Mesodermal cell (in vitro differentiated cells): ENCODE measurements around the gene ACAD9.
"Not testable (repeated sequence)": the region's sequence is repeated elsewhere in the genome, so short reads cannot be mapped to it uniquely, and the experiment has no call there.

ENCODE experiments used
- H3K27ac ChIP-seq: 2 replicates; pipeline ENCODE4 v1.7.0; 2013; ENCODE audit warnings: mild to moderate bottlenecking, low read depth, low read length, moderate library complexity; ENCODE audit not compliant: severe bottlenecking
- H3K36me3 ChIP-seq: 2 replicates; pipeline ENCODE4 v1.7.1; 2013; ENCODE audit warnings: mild to moderate bottlenecking, low read length, moderate library complexity; ENCODE audit not compliant: control insufficient read depth, insufficient read depth
- H3K4me1 ChIP-seq: one replicate; pipeline ENCODE4 v1.7.1; 2013; ENCODE audit warnings: mild to moderate bottlenecking, low read length; ENCODE audit not compliant: insufficient read depth, control insufficient read depth, poor library complexity, severe bottlenecking
- H3K4me3 ChIP-seq: 2 replicates; pipeline ENCODE4 v1.7.0; 2013; ENCODE audit warnings: low read length, control low read depth, mild to moderate bottlenecking; ENCODE audit not compliant: insufficient read depth, poor library complexity, severe bottlenecking; ENCODE audit errors: extremely low read depth
- H3K9me3 ChIP-seq: 2 replicates; pipeline ENCODE4 v1.7.1; 2013; ENCODE audit warnings: mild to moderate bottlenecking, low read length, moderate library complexity; ENCODE audit not compliant: control insufficient read depth
- WGBS, 2 experiments: methylation state at CpG; one replicate each; pipeline ENCODE4 v1.1.5; 2013; ENCODE audit warnings: missing lambda C conversion rate in 2 of 2; ENCODE audit not compliant: insufficient coverage in 2 of 2; 5-methylcytosine and 5-hydroxymethylcytosine counted together

The ACAD9 gene

DNA sequence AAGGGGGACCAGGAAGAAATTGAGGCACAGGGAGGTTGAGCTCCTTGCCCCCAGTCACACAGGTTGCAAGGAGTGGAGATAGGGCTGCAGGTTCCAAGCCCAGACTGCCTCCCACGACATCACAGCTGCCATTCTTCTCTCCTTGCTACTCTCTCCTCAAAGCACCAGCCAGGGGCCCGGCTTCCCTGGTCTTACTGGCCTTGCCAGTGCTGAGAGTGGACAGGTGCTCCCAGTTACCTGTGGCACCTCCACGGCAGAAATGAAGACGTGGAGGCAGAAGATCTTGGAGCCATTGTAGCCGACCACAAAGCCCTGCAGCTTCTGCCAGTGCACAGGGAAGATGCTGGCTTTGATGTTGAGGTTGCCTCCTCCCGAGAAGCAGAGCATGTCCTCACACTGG lies 17.9 kb upstream of the ACAD9 start:
- WGBS, 2 experiments, result 65 to 70% methylated on average over 5 to 6 of the region's 6 CpGs
- no peak overlapping the region for H3K27ac ChIP-seq
- peaks cover 36% of the 10 kb centered on the region for H3K9me3 ChIP-seq
- no peak overlapping the region for H3K4me3 ChIP-seq
- H3K4me1 ChIP-seq, result no peaks in the 10 kb centered on the region
- H3K36me3 ChIP-seq, result no peaks in the 10 kb centered on the region

DNA sequence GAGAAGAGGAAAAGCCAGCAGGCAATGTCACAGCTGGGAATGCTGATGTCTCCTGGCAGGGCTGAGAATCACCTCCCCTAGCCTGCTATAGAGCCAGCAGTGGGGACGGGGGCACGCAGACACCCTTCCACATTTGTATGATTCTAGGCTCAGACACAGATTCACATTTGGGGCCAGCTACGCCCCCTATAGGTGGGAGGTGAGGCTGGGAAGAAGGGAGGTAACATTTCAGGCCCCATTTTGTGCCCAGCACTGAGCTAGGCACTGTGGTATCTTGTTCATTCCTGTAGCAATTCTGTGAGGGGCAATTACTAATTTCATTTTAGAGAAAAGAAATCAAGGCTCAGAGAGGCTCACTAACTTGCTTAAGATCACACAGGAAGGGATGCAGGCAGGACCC lies 15.9 kb upstream of the ACAD9 start:
- Histone ChIP-seq H3K27ac (no peak overlapping the region), H3K4me1 (no peaks in the 10 kb centered on the region), H3K36me3 (no peaks in the 10 kb centered on the region), H3K4me3 (no peak overlapping the region), H3K9me3 (peaks cover 26% of the 10 kb centered on the region)
- 80 to 100% methylated on average over 1 of the region's 3 CpGs for WGBS, 2 experiments

DNA sequence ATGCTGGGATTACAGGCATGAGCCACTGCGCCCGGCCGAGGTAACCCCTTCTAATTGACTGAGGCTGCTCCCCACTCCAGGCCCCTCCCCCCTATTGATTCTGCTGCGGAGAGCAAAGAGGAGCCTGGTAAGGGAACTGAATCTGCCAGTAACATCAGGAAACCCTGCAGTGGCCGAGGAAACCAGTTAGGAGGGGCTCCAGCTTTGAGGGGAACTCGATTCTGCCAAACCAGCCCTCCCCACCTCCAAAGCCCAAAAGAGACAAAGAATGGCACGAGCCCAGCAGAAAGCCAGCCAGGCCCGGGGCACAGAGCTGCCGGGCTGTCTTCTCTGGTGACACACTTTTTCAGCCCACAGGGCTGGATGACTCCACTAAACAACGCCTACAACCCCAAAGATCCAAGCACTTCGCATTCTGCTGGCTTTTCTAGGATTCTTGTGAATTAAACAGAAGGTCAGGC lies 15.0 kb upstream of the ACAD9 start:
- H3K27ac ChIP-seq, result no peak overlapping the region

DNA sequence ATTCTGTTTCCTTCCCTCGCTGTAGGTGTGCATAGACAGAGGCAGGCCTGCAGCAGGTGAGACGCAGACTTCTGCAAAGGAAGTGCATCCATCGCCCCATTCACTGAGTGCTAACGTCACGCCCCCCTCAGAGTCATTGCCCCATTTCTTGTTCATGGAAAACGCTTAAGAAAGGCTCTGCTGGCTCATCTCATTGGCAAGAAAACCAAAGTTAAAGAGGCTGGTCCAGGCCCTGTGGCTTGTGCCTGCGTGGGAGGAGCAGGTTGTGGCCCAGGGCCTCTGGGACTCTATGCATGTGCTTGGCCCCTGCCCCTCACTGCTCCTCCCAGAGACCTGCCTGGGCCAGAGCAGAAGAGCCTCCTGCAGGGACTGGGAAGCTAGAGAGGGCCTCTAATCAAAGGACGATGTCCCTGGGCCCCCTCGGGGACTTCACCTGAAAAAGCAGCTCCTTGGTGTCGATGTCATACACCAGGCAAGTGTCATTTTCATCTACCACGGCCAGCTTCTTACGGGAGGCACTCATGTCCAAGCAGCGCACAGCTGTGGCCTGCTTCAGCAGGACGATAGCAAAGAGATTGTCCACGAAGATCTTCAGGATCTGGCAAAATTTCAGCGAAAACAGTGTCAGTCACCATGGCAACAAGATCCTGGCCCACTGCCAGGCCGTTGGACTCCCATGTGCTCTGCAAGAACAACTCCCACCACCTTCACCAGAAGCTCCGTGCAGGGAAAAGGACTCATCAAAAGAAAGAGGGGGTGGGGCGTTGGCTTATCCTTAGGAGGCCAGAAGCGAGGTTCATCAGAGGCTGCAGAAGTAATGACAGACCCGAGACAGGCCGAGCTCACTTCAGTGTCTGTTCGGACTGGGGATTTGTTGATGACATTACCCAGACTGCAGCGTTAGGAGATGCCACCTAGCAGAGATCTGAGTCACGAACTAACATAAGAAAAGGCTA lies 14.3 kb upstream of the ACAD9 start:
- 77 to 79% methylated on average over 12 to 14 of the region's 25 CpGs for WGBS, 2 experiments
- H3K4me1 ChIP-seq, H3K4me3 ChIP-seq, H3K27ac ChIP-seq, H3K36me3 ChIP-seq: not testable (repeated sequence)
- H3K9me3 ChIP-seq, result peaks cover 11% of the 10 kb centered on the region

More for the DNA sequence above, 15.0 kb upstream of the ACAD9 start:
- WGBS, 2 experiments, result 74 to 87% methylated on average over 5 to 6 of the region's 11 CpGs
- Histone ChIP-seq H3K4me3 (no peak overlapping the region), H3K4me1 (no peaks in the 10 kb centered on the region), H3K36me3 (no peaks in the 10 kb centered on the region), H3K9me3 (peaks cover 18% of the 10 kb centered on the region)

DNA sequence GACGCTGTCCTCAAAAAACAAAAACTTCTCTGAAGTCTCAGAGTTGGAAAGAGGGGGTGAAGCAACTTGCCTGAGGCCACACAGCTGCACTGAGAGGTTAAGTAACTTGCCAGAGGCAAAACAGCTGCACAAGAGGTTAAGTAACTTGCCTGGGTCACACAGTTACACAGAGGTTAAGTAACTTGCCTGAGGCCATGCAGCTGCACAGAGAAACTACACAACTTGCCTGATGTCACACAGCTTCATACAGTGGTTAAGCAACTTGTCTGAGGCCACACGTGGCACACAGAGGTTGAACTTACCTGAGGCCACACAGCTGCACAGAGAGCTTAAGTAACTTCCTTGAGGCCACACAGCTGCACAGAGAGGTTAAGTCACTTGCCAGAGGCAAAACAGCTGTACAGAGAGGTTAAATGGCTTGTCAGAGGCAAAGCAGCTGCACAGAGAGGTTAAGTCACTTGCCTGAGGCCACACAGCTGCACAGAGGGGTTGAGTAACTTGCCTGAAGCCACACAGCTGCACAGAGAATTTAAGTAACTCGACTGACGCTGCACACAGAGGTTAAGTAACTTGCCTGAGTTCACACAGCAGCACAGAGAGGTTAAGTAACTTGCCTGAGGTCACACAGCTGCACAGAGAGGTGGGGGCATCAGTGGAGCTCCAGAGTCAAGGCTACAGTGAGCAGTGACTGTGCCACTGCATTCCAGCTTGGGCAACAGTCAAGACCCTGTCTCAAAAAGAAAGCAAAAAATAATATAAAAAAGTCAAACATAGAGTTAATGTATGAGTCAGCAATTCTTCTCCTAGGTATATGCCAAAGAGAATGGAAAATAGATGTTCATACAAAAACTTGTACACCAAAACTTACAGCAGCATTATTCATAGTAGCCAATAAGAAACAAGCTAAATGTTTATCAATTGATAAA lies 12.0 kb upstream of the ACAD9 start:
- no peak overlapping the region for H3K4me3 ChIP-seq
- H3K4me1 ChIP-seq, result no peaks in the 10 kb centered on the region
- H3K27ac ChIP-seq, result no peak overlapping the region
- no peaks in the 10 kb centered on the region for H3K36me3 ChIP-seq
- 75 to 81% methylated on average over 4 of the region's 4 CpGs for WGBS, 2 experiments
- H3K9me3 ChIP-seq, result no peaks in the 10 kb centered on the region

DNA sequence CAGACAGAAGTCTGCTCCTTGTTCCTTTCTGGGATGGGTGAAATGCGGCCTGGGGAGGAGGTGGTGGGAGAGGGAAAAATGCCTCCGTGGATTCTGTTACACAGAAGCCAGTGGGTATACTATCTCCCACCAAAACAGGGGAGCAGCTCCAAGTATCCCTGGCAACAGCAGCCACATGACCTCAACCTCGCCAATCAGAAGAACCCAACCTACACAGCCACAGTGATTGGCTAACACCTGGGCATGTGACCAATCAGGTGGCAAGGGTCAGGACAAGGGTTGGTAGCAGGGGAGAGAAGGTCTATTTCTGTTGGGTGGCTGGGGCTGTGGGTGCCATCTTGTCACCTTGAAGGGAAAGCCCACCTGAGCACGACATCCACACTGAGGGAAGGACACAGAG lies 9.1 kb upstream of the ACAD9 start:
- no peak overlapping the region for H3K27ac ChIP-seq
- no peaks in the 10 kb centered on the region for H3K4me1 ChIP-seq
- no peaks in the 10 kb centered on the region for H3K36me3 ChIP-seq
- no peaks in the 10 kb centered on the region for H3K9me3 ChIP-seq
- 88 to 100% methylated on average over 1 to 3 of the region's 4 CpGs for WGBS, 2 experiments
- no peak overlapping the region for H3K4me3 ChIP-seq

DNA sequence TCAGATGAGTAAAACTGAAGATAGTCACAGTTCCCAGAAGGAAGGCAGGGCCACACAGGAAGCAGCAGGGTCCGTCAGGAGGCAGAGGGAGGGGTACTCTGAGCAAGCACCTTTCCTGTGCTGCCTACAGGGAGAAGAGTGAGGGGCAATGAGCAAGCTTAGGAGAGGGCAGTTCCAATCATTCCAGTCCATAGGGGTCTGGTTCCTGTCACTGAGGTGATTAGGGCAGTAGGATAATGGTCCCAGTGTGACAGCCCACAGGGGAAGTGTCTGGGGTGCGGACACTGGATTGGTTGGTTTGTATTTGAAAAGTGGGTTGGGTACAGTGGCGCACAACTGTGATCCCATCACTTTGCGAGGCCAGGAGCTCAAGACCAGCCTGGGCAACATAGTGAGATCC lies 7.1 kb upstream of the ACAD9 start:
- Histone ChIP-seq H3K4me3 (no peak overlapping the region), H3K4me1 (no peaks in the 10 kb centered on the region), H3K36me3 (no peaks in the 10 kb centered on the region), H3K9me3 (no peaks in the 10 kb centered on the region), H3K27ac (no peak overlapping the region)
- 94 to 96% methylated on average over 2 to 3 of the region's 4 CpGs for WGBS, 2 experiments

DNA sequence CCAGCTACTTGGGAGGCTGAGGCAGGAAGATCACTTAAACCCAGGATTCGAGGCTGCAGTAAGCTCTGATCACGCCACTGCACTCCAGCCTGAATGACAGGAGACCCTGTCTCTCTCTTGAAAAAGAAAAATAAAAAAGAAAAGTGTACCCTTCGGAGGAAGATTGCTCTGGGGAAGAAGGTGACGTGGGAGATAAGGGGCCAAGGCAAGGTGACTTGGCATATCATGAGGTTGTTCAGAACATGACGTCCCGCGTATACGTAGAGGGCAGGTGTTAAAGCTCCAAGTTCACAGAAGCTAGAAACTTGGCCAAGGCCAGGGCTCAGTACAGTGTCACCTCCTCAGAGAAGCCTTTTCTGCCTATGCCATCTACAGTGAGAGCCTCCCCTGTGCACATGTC lies 6.7 kb upstream of the ACAD9 start:
- Histone ChIP-seq H3K36me3 (no peaks in the 10 kb centered on the region), H3K27ac (no peak overlapping the region), H3K9me3 (no peaks in the 10 kb centered on the region), H3K4me3 (no peak overlapping the region), H3K4me1 (peaks cover under 1% of the 10 kb centered on the region)
- WGBS, 2 experiments, result 94 to 97% methylated on average over 7 to 8 of the region's 8 CpGs

DNA sequence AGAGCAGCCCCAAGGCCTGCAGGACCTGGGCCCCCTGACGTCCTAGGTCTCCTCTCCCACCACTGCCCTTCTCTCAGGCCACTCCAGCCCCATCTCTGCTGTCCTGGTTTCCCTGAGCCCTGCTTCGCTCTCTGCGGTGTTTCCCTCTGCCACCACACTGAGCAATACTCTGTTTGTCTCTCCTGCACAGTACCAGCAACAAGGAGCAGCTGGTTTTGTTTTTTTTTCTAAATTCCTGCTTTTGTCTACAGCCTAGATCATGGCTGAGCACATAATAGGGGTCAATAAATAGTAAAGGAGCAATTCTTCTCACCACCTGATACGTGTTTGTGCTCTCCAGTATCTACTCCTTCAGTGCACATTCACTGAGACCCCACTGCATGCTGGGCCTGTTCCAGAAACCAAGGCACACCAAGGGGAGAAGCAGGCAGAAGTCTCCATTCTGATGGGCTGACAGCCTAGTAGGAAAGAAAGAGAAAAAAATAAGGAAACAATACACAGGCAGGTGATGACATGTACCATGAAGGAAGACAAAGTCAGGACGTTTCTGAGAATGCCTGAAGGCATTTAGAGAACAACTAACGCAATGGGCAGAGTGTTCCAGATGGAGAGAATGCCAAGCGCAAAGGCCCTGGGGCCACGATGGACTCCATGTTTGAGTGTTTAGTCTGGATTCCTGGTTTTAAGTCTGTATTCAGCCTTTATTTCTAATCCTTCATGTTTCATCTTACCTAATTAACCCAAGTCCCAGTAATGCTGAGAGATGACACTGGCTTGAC lies 6.0 kb upstream of the ACAD9 start:
- Histone ChIP-seq H3K4me3 (no peak overlapping the region), H3K27ac (no peak overlapping the region), H3K9me3 (no peaks in the 10 kb centered on the region), H3K36me3 (no peaks in the 10 kb centered on the region), H3K4me1 (peaks cover 7% of the 10 kb centered on the region)
- 68 to 77% methylated on average over 6 to 7 of the region's 8 CpGs for WGBS, 2 experiments

DNA sequence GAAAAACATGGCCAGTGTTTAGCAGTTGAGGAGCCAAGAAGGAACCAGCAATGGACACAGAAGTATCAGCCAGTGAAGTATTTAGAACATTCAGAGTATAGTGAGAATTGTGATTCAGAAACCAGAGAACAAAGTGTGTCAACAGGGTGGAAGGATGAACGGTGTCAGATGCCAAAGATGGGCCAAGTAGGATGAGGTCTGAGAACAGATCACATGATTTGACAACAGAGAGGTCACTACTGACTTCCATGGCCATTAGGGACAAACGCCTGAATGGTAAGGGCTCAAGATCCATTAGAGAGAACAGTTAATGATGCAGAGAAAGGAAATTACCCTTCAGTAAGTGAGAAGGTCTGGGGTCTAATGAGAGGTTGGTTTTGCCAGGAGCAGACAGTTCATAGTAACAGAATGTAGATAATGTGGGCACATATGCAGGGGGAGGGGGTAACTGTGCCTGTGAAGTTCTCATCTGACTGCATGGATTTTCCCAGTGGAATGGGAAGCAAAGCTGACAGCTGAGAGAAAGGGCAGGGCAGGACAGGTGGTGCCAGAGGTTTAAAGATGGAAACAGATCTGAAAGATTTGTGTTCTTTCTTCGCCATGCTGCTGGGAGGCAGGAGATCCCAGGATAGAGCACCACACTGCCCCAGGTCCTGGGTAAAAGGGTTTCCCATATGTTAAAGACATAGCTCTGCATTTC lies 4.8 kb upstream of the ACAD9 start:
- no peaks in the 10 kb centered on the region for H3K9me3 ChIP-seq
- no peak overlapping the region for H3K4me3 ChIP-seq
- WGBS, 2 experiments, result 75 to 82% methylated on average over 3 of the region's 3 CpGs
- H3K27ac ChIP-seq, result no peak overlapping the region
- no peaks in the 10 kb centered on the region for H3K36me3 ChIP-seq
- H3K4me1 ChIP-seq, result peaks cover 7% of the 10 kb centered on the region
